Measurements from ENCODE around the gene ZNF792.

DNA sequence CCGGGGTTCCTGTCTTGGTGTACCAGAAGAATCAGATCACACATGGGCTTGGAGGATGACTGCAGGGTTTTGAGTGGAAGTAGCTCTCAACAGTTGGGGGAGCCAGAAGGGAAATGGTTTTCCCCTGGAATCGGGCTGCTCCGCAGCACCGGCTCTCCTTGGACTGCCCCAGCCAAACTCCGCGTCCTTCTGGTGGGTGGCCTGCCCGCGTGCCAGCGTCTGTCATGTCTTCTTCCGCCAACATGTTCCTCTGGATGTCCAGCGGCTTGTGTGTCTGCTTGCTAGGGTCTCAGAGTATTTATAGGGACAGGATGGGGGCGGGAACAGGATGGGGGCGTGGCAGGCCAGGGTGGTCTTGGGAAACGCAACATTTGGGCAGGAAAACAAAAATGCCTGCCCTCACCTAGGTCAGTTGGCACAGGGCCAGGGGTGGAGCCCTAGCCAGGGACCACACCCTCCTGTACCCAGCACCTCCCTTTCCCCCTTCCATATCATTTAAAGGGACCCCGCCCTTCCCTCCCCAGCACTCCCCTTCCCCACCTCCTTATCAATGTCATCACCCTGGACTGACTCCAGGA lies 38.7 kb downstream of the ZNF792 start:
- TF ChIP-seq POLR2A (IDR thresholded peaks at IDR 0.05; ENCODE audit: low read depth) (no peak), CTCF (IDR thresholded peaks at IDR 0.05) (no peak), POLR2AphosphoS5 (IDR thresholded peaks at IDR 0.05) (no peak)
